Hepatocyte (in vitro differentiated cells): Measurements from ENCODE around the gene GPR37L1.

Experiments
- EZH2 ChIP-seq: fragments of 200-600 bp; sonication (generic); IDR thresholded peaks from 2 replicates; pipeline ENCODE4 v1.6.1; 2016; ENCODE audit warnings: antibody characterized with exemption, mild to moderate bottlenecking, borderline replicate concordance
- TF ChIP-seq, protein P1 (sequence below): fragments of 200-600 bp; sonication (generic); IDR thresholded peaks from 2 replicates; pipeline ENCODE4 v1.5.1; 2016; ENCODE audit warnings: antibody characterized with exemption, mild to moderate bottlenecking; ENCODE audit not compliant: poor library complexity

DNA sequence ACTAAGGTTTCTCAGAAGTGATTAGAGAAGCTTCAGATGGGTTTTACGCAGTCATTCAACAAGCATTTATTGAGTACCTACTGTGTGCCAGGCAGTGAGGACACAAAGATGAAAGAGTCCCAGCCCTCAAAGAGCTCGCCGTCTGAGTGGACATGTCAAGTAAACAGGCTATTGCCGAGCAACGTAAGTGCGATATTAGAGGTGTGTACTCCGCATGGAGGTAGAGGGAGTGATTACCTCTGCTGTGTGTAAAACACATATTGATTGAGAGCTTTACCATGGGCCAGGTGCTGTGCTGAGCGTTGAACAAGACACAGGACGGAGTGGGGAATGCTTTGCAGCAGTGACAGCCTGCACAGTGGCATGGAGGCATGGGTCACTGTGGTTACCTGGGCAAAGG lies 49.5 kb upstream of the GPR37L1 start:
- TF ChIP-seq EZH2 = no peak
- TF ChIP-seq, protein P1, sequence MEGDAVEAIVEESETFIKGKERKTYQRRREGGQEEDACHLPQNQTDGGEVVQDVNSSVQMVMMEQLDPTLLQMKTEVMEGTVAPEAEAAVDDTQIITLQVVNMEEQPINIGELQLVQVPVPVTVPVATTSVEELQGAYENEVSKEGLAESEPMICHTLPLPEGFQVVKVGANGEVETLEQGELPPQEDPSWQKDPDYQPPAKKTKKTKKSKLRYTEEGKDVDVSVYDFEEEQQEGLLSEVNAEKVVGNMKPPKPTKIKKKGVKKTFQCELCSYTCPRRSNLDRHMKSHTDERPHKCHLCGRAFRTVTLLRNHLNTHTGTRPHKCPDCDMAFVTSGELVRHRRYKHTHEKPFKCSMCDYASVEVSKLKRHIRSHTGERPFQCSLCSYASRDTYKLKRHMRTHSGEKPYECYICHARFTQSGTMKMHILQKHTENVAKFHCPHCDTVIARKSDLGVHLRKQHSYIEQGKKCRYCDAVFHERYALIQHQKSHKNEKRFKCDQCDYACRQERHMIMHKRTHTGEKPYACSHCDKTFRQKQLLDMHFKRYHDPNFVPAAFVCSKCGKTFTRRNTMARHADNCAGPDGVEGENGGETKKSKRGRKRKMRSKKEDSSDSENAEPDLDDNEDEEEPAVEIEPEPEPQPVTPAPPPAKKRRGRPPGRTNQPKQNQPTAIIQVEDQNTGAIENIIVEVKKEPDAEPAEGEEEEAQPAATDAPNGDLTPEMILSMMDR = no peak
